CD4-positive, alpha-beta T cell treated with Interleukin-1 beta for 1 hour (primary cell): ENCODE results near the gene MAP6.
A peak's percentile ranks its signal among the peaks of the same experiment; 100 is the strongest.

Source experiments
- DNase-seq, 2 donors: peaks; one replicate each; pipeline ENCODE4 v3.0.0-alpha.2; 2020 to 2022

The MAP6 gene

DNA sequence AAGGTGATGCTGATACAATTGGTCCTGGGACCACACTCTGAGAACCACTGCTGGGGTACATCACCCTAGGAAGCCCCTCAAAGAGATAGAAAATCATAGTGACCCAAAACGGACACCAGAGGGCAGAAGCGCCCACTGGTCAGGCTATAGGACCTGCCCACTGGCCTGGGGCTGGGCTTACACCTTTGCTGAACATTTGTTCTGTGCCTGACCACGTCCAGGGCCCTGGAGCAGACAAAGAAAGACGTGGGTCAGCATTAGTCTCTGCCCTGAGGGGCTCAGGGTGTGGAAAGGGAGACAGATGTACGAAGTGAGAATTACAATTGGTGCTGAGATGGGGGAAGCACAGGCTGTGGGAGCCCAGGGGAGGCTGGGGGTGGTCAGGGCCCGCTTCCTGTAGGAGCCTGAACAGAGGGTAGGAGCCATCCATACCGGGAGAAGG is 121.2 kb downstream of the MAP6 start:
- peak; percentile 23 to 33 for DNase-seq

DNA sequence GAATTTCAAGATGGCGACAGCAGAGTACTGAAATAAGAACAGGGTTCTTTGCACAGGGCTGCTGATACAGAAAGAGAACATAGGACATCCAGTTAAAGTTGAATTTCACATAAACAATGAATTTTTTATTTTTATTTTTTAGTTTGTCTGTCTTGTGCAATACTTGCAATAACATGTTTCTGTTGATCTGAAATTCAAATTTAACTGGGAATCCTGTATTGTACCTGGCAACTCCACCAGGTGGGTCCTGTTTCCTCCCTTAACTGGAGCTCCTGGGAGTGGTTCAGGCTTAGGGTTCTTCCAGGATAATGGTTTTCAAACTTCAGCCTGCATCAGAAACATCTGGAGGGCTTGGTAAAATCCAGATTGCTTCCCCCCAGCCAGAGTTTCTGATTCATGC is 121.7 kb downstream of the MAP6 start:
- DNase-seq: no peak

DNA sequence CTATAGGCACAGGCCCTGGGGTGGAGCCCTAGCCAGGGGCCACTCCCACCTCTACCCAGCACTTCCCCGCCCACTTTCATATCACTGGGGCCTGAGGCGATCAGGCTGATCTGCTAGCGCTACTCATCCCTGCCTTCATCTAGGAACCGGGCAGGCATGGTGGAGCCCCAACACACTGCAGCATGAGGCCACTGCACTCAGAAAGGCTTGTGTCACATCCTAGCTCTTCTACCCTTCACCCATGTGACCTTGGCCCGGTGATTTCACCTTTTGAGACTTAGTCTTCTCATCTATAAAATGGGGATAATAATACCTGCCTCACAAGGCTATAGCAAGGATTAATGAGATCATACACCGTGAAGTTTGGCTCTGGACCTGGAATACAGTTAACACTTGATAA is 125.0 kb downstream of the MAP6 start:
- DNase-seq: no peak

DNA sequence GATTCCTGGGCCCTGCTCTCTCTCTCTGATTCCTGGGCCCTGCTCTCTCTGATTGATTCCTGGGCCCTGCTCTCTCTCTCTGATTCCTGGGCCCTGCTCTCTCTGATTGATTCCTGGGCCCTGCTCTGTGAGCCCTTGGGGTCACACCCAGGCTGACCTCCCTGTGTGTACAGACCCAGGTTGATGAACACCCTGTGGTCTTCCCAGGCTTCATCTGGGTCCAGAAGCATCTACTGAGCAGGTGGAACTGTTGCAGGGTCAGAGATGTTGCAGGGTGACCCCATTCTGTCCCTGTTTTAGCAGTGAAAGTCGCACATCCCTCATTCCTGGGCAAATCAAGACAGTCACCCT is 126.8 kb downstream of the MAP6 start:
- no peak for DNase-seq

- DNase-seq: no peak
Measured at GRCh38 chr11:75541193-75542087, 127.4 kb downstream of the MAP6 start.

- no peak for DNase-seq
Measured at GRCh38 chr11:75539459-75540334, 129.1 kb downstream of the MAP6 start.

DNA sequence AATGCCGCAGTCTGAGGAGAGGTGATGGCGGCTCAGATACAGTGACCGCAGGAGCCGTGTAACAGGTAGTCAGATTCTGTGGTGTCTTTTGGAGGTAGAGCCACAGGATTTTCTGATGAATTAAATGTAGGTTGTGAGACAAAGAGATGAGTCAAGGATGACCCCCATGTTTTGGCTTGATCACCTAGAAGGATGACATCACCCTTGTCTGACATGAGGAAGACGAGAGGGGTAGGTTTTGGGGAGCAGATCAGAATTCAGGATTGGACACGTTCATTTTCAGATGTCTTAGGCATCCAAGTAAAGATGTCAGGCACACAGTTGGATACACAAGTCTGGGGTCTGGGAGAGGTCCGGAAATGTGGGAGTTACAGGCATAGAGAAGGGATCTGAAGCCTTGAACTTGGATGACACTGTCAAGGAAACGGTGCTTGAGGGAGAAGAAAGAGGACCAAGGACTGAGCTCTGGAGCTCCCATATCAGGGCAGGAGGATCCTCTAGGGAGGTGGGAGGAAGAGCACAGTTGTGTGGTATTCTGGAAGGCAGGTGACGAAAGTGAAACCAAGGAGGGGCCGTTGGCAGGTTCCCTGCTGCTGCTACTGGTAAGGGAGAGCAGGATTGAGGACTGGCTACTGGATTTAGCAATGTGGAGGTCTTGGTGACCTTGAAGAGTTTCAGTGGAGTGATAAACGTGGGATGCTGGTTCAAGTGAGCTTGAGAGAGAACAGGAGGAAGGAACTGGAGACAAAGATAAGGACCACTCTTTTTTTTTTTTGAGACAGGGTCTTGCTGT is 130.5 kb downstream of the MAP6 start:
- no peak for DNase-seq

GRCh38 chr11:75537740-75538139 is 131.1 kb downstream of the MAP6 start:
- no peak for DNase-seq
